T-helper 2 cell treated with Interferon-gamma antibody and Interleukin-4, amounts not matched to agents 100 ng/mL and 5 ng/mL, for 36 hours (primary cell): ENCODE measurements around the gene CAPN8. TPM values are rescaled to one million over a fixed set of nuclear protein-coding genes. Genes with fewer than 3 reads are reported as not detected.

Experiments
- intact Hi-C: fragments of 100-400 bp; cut with micrococcal nuclease; formaldehyde crosslinking; loops from one replicate; pipeline ENCODE4 v1.15.1; 2023
- total RNA-seq: library from RNA; stranded (reverse); gene quantifications from 2 replicates; pipeline ENCODE4 v1.2.3, GENCODE V29; 2022

The CAPN8 gene
- total RNA-seq, 1 donor from 2014 or later = not detected

DNA sequence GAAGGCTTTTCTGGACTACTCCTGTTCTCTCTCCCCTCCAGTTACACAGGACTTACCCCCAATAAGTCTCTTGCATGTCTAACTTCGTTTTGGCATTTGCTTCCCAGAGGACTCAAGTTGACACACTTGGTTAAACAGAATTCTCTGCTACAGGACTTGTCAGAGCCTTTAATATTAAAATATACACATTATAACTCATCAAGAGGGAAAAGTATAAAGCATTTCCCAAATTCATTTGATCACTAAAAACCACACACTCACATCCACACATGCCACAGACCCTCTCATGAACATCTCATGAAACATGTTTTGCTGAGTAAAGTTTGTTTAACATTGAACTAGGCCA lies 38.1 kb upstream of the CAPN8 start:
- intact Hi-C loops = no loop called here

DNA sequence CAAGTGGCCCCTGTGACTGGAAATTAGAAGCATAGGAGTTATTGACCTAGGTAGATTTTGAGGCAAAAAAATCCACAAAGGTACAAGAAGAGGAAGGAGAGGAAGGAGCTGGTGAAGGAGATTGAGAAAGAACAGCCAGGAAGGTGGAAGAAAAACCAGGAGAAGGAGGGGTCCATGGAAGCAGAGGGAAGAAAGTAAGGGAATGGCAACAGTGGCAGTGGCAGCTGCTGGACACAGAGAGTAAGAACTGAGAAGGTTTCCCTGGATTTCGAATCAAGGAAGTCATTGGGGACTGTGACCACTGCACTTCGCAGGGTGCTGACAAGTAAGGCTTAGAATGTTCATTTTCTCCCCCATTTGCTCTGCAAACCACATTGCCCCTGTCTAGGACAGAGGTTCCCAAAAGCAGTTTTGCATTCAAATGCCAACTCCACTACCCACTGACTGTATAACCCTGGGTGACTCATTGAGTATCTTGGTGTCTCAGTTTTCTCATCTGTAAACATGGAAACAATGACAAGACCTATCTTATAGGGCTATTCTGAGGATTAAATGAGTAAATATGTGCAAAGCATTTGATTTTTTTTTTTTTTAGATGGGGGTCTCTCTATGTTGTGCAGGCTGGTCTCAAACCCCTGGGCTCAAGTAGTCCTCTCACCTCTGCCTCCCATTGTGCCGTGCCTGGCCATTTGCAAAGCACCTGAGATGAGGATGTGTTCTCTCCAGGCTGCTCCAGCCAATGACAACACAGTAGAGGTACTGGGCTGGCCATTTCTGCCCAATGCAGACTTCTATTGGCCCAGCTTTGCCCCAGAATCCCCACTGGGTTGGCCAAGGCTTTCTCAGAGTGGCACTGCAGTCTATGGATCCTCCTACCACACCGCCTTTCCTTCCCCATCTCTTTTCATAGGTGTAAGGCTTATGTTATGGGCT lies 37.5 kb upstream of the CAPN8 start:
- intact Hi-C loops = no loop called here

DNA sequence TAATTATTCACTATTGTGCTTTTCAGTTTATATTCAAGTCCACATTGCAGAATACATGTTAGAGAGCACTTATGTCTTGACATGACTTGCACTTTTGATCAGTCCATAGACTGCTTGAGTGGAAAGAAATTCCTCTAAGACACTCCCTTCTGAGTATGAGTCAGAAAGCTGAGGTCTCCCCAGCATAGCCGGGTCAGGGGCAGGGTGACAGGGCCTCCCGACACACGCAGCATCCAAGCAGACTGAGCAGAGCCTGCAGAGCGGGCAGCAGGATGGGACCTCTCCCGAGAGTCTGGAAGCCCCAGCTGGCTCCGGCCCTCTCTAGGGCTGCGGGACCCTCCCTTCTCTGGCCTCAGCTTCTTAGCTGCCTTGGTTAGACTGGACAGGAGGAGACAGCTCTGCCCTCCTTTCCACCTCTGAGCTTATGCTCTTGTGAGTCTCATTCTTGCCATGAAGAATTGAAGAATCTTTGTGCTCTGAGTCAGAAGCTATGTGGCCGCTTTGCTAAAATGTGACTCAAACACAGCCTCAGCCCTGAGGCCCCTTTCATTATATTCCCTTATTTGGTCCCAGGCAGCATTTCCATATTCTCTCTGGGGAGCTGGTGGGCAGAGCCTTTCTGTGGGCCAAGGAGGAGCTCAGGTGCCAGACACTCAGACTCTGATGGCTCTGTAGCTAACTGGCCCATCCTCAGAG lies 35.6 kb upstream of the CAPN8 start:
- intact Hi-C loops = no loop called here

DNA sequence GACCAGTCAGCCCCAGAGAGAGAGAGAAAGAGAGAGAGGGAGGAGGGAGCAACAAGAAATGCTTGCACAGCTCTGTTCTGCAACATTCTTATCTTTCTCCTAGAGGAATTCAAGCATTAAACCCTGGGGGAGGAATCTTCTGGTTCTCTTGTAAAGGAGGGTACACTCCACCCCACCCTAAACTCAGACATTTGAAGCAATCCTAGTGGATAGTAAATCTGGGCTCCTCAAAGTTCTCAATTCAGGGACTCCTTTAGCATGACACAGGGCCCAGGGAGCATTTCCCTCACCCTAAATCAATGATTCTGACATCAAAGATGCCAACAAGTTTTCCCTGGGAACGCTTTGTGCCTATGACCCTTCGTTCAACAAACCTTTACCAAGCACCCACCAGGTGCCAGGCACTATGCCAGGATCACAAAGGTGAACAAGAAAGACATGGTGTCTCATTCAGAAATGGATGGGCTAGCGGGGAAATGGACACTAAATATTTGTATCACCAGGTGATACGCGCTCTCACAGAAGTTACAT lies 35.0 kb upstream of the CAPN8 start:
- intact Hi-C loops = no loop called here

DNA sequence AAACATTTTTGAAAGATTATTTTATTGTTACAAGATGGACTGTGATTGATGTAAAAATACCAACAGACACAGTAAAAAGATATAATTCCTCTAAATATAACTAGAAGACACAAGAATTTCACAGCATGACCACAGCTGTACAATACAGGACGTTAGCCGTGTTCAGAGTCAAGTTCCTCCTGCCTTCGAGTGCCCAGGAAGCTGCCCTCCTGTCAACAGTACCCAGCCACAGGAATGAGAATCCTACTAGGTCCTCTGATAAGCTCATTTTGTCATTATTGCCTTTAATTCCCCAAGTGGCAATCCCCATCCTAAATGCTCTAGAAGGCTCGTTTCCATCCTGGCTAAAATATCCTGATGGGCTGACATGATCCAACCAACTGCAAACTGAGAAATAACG lies 30.4 kb upstream of the CAPN8 start:
- intact Hi-C loops = loop anchor here (5.0 kb wide), 1 partner anchor 411 kb away; no protein-coding TSS in a partner anchor

DNA sequence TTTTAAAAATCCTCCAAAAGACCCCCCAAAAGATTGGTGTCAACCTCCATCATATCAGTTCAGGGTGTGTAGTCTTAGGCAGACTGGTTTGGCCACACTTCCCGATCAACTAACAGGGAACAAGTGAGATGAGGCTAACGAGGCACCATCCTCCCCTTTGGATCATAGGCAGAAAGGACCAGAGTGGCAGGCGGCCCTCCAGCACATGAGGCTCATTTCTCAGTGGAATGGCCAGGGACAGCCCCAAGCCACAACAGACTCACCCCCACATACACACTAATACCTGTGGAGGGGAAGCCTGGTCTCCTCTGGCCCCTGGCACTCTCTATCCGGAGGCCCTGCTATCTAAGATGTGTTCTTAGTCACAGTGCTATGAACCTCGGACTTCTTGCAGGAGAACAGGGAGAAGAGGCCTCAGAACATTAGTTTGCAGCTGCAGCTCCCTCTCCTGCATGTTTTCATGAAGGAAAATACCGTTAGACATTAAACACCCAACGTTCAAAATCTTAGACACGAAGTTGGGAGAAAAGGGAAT lies 29.6 kb upstream of the CAPN8 start:
- intact Hi-C loops = loop anchor here (5.0 kb wide), 1 partner anchor 412 kb away; no protein-coding TSS in a partner anchor

DNA sequence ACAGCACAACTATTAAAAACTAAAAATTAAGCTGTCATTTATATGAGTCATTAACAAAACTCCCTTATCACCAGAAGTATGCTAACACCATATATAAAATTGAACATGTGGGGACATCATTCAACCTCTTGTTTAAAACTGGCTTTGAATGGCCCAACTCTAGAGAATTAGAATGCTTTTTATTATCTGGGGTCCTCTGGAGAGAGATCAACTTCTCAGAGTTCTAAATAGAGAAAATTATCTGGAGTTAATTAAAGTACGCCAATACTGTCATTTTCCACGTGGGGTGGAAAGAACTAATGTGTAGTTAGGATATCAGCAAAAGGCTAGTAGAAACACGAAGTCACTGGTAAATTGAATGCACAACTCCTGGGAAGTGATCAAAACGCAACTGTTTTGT lies 25.6 kb upstream of the CAPN8 start:
- intact Hi-C loops = no loop called here

DNA sequence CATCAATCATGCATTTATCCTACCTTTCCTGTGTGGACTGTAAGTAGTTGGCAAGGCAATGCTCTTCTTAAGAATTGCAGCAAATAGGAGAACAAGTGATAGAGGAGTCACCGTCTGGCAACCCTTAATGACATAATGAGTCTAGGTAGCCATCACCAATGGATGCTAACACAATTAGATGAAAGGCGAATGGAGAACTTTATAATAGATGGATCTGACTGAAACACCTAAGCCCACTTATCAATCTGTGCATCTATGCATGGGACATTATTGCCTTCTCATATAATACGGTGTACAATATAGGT lies 18.9 kb upstream of the CAPN8 start:
- intact Hi-C loops = loop anchor here (2.0 to 5.0 kb wide), 2 partner anchors 152 to 552 kb away; no protein-coding TSS in a partner anchor

DNA sequence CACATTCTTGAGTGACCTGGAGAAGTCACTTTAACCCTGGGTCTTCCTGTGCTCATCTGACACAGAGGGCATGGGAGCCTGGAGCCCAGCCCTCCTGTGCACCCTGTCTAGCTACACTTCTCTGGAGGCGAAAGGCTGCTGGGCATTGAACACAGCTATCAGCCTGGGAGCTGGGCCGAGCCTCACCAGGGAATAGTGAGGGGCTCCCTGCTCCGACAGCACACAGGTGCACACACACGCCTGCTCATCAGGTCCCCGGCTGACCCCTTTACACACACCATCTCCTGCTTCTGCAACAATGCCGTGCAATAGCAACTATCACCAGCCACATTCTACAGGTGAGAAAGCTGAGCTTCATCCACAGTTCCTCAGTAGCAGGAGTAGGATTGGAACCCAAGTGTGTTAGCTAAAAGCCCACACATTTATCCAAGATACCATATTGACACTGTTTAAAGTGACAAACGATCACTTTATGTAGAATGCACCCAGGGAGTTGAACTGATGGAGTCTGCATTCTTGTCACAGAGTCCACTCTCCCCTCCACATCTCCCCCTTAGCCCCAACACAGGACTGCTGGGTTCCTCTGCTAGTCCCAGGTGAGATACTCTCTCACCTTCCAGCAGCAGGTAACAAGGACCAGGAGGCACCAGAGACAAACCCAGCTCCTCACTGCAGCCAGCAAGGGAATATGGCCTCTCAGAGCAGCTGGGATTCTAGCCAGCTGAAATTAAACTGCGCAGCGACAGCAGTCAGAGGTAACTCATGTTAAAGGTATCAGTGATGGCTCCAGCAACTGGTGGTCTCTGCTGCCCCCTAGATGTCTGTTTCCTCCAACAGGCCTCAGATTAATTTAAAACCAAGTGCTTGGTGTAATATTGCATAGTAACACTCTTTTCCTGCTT lies 18.3 kb upstream of the CAPN8 start:
- intact Hi-C loops = loop anchor here (2.0 to 5.0 kb wide), 2 partner anchors 152 to 551 kb away; no protein-coding TSS in a partner anchor

DNA sequence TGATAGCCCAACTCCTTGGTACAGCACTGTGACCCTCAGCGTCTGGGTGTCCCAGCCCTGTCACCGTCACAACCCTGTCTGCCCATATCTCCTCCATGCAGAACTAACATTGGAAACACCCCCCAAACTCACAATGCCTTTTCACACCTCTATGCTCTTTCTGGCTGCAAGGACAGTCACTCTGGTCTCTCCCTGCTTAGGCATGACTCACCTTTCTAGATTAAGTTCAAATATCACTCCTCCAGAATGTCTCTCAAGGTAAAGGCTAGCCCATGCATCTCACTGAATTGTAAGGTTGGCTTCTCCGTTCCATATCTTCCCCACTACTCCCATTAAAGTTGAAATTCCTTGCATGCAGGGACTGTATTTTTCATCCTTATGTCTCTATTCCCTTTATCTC lies 17.0 kb upstream of the CAPN8 start:
- intact Hi-C loops = loop anchor here (5.0 kb wide), 1 partner anchor 150 kb away; no protein-coding TSS in a partner anchor

DNA sequence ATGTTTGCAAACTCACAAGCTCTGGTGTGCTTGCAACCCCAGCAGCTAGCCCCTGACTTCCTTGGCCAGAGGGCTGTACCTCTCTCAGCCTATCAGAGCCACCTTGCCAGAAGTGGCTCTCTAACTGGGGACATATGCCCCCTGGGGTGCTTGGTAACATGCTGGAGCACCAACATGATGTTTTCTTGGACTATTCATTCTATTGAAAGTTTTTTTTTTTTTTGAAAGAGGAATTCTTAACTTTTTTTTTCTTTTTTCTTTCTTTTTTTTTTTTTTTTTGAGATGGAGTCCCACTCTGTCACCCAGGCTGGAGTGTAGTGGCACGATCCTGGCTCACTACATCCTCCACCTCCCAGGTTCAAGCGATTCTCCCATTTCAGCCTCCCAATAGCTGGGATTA lies 14.7 kb upstream of the CAPN8 start:
- intact Hi-C loops = loop anchor here (5.0 kb wide), 1 partner anchor 148 kb away; no protein-coding TSS in a partner anchor

DNA sequence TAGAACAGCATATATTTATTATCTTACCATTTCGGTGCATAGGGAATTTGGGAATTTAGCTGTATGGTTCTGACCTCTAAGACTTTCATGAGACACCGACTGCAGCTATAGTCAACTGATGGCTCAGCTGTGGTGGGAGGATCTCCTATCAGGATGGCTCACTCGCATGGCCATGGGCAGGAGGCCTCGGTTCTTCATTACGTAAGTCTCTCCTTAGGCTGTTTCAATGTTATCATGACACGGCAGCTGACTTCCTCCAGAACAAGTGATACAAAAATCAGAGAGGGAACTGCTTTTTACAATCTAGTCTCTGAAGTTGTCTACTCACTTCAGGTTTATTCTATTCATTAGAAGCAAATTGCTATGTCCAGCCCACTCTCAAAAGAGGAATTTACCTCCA lies 13.3 kb upstream of the CAPN8 start:
- intact Hi-C loops = no loop called here

DNA sequence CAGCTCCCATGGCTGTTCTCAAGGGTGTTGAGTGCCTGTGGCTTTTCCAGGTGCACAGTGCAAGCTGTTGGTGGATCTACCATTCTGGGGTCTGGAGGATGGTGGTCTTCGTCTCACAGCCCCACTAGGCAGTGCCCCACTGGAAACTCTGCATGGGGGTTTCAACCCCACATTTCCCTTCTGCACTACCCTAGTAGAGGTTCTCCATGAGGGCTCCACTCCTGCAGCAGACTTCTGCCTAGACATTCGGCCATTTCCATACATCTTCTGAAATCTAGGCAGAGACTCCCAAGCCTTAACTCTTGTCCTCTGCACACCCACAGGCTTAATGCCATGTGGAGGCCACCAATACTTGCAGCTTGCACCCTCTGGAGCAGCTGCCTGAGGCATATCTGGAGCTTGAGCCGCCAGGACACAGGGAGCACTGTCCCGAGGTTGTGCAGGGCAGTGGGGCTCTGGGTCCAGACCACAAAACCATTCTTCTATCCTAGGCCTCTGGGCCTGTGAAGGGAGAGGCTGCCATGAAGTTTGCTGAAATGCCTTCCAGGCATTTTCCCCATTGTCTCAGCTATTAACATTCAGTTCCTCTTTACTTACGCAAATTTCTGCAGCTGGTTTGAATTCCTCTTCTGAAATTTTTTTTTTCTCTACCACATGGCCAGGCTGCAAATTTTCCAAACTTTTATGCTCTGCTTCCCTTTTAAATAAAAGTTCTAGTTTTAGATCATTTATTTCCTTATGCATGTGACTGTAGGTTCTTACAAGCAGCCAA lies 8.8 kb upstream of the CAPN8 start:
- intact Hi-C loops = no loop called here

DNA sequence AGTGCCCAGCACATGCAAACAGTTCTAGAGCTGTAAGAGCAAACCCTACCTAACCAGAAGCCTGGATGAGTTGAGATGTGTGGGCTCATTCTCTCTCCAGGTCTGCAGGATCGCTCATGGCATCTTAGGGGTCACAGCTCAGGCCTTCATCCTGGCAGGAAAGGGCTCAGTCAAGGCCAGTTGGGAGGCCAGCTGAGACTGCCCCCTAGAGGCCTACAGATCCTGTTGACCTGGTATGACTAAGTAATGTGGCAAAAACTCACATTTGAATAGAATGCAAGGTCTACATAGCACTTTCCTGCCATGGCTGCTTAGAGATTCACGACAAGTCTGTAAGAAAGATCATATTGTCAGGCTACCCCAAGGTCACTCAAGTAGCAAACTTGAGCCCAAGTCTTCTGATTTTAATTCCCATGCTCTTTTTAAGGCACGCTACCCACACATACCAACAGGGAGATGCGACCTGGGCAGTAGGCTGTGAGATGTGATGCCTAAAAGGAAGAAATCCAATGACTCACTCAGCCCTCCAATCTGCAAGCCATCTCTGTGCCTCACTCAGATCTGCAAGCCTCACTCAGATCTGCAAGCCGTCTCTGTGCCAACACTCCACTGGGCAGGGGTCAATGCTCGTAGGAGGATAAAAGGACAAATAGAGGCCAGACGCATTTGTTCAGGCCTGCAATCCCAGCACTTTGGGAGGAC lies 5.1 kb upstream of the CAPN8 start:
- intact Hi-C loops = no loop called here

DNA sequence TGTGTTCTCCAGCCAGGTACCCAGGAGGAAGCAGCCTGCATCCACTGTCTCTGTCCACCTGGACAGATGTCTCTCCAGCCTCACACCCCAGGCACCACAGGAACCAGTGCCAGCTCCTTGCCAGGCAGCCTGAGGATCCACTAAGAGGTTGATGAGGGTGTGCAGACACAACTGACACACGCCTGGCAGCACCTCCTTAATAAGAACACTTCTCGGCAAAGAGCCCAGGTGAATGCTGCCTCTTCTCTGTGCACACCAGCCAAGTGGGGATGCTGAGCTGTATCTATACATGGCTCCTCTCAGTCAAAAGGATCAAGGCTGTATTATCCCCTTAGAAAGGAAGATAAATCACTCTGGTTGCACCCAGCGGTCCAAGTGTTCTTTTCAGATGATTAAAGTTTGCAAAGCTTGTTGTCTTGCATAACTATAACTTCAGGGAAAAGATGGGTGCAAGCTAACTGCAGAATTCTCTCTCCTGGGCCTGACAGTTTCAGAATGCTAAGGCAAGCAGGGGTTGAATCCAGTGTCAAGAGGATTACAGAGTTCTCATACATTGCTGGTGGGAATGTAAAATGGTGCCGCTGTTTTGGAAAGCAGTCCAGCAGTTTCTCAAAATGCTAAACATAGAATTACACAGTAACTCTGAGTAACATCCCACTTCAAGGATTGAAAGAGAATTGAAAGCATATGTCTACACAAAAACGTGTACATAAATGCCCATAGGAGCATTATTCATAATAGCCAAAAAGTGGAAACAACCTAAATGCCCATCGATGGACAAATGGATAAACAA lies 3.7 kb upstream of the CAPN8 start:
- intact Hi-C loops = no loop called here

DNA sequence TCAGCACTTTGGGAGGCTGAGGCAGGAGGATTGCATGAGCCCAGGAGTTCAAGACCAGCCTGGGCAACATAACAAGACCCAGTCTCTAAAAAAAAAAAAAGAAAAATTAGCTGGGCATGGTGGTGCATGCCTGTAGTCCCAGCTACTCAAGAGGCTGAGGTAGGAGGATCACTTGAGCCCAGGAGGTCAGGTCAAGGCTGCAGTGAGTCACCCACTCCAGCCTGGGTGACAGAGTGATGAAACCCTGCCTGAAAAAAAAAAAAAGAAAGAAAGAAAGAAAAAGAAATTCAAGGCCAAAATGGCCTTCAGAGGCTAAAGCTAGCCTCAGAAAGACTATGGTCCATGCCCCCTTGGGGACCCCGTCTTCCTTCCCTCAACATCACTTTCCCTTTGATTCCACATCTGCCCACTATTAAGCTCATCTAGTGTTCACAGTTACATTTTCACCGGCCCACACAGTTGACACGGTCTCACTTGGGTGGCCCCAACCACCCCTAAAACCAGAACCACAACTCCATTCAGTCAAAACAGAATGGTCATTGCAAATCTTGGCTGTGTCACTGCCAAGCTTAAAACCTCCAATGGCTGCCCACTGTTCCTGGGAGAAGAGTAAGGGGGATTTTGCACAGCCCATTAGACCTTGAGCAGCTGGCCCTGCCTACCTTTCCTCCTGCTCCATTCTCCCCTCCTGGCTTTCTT lies 2.1 kb upstream of the CAPN8 start:
- intact Hi-C loops = no loop called here

DNA sequence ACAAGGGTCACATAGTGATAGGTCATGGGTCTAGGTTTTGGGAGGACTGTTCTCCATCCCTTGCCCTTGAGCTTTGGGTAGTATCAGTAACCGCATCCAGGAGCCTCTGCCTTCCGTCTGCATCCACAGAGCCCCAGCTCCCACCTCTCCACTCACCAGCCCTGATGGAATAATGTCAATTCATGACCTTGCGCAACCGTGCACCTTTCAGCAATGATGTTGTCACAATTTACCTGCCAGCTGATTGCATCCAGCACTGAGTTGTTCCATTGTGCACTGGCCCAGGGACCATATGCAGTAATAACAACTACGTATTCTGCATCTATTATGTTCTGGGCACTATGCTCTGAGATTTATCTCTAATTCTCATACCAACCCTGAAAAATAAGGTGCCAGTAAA lies 1.4 kb downstream of the CAPN8 start:
- intact Hi-C loops = no loop called here

DNA sequence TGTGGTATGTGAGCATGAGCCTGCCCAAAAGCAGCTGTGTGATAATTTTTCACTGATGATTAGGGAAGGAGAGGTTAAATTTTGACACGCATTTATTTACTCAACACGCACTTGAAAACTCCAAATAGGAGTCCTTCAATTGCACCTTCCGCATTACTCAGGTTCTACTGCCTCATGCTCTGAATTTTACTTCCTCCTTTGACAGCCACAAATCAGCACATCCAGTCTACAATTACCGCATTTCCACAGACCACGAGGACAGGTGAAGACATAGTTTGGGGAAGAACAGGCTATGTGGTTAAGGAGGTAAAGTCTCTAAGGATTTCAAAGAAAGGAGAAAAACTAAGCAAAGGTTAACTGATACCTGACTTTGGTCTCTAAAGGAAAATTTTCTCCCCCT lies 2.6 kb downstream of the CAPN8 start:
- intact Hi-C loops = no loop called here
